SK-N-SH (cell line): Measurements from ENCODE around the gene NT5DC2. TPM values are rescaled to one million over a fixed set of nuclear protein-coding genes. Genes with fewer than 3 reads are reported as not detected.
A peak's percentile ranks its signal among the peaks of the same experiment; 100 is the strongest.

Experiments used
- CTCF ChIA-PET: fragments of 300-600, 350-600 bp; formaldehyde crosslinking; extraction: SDS; loops from one replicate; lab custom pipeline; 2021; lab: Yijun Ruan, JAX
- POLR2A ChIA-PET: fragments of 350-600 bp; sonication (Branson Sonifier 250); formaldehyde crosslinking; extraction: SDS; loops from one replicate; lab custom pipeline; 2020; ENCODE audit warnings: antibody characterized with exemption, inconsistent platforms; lab: Yijun Ruan, JAX
- DNase-seq: peaks from one replicate; pipeline ENCODE4 v3.0.0; 2012
- H2AFZ ChIP-seq: fragments of 200-600 bp; sonication (generic); 2 replicates; pipeline ENCODE4 v1.8.1; 2016; ENCODE audit warnings: antibody characterized with exemption, mild to moderate bottlenecking, low read depth
- H3F3A ChIP-seq: fragments of 200-600 bp; sonication (generic); replicated peaks from 2 replicates; pipeline ENCODE3; 2016; ENCODE audit warnings: antibody characterized with exemption, mild to moderate bottlenecking; ENCODE audit not compliant: insufficient read depth
- H3K27ac ChIP-seq, 2 experiments: fragments of 200-500 bp in 1 of 2; fragments of 200-600 bp in 1 of 2; sonication (Bioruptor generic) in 1 of 2; sonication (generic), shearing (Covaris generic) in 1 of 2; 2 replicates each; pipeline versions ENCODE4 v1.5.1 to v1.6.1; 2014 to 2016; ENCODE audit warnings: low read depth in 2 of 2, inconsistent platforms in 1 of 2, low read length in 1 of 2, mild to moderate bottlenecking in 1 of 2, mixed read lengths in 1 of 2
- H3K27me3 ChIP-seq: fragments of 200-600 bp; sonication (generic), shearing (Covaris generic); 2 replicates; pipeline ENCODE4 v1.6.1; 2016; ENCODE audit warnings: mixed run types; ENCODE audit not compliant: insufficient read depth
- H3K36me3 ChIP-seq, 2 experiments: fragments of 200-500 bp in 1 of 2; fragments of 200-600 bp in 1 of 2; sonication (Bioruptor generic) in 1 of 2; sonication (generic) in 1 of 2; replicated peaks in 1 of 2; 2 replicates each; pipeline versions ENCODE3 to v1.5.1; 2014 to 2016; ENCODE audit warnings: low read length in 1 of 2, mild to moderate bottlenecking in 1 of 2; ENCODE audit not compliant: insufficient read depth in 2 of 2, control insufficient read depth in 1 of 2
- H3K4me1 ChIP-seq, 2 experiments: fragments of 200-500 bp in 1 of 2; fragments of 200-600 bp in 1 of 2; sonication (Bioruptor generic) in 1 of 2; sonication (generic), shearing (Covaris generic) in 1 of 2; 2 replicates each; pipeline versions ENCODE4 v1.5.1 to v1.6.1; 2014 to 2016; ENCODE audit warnings: low read depth in 1 of 2, low read length in 1 of 2, mixed run types in 1 of 2; ENCODE audit not compliant: insufficient read depth in 2 of 2, control insufficient read depth in 1 of 2
- H3K4me2 ChIP-seq: fragments of 200-600 bp; sonication (generic), shearing (Covaris generic); 2 replicates; pipeline ENCODE4 v1.6.1; 2017; ENCODE audit warnings: mixed run types
- H3K4me3 ChIP-seq, 2 experiments: fragments of 200-500 bp in 1 of 2; fragments of 200-600 bp in 1 of 2; sonication (Bioruptor generic) in 1 of 2; sonication (generic), shearing (Covaris generic) in 1 of 2; 2 replicates each; pipeline versions ENCODE4 v1.5.1 to v1.8.1; 2014 to 2016; ENCODE audit warnings: low read depth in 2 of 2, inconsistent platforms in 1 of 2, low read length in 1 of 2, mild to moderate bottlenecking in 1 of 2, mixed read lengths in 1 of 2, moderate library complexity in 1 of 2
- H3K79me2 ChIP-seq: fragments of 200-600 bp; sonication (generic); 2 replicates; pipeline ENCODE4 v1.8.1; 2017; ENCODE audit warnings: mild to moderate bottlenecking; ENCODE audit not compliant: insufficient read depth
- H3K9ac ChIP-seq: fragments of 200-600 bp; sonication (generic); 2 replicates; pipeline ENCODE4 v1.6.1; 2017; ENCODE audit warnings: mixed run types
- H3K9me2 ChIP-seq: fragments of 200-600 bp; sonication (generic); 2 replicates; pipeline ENCODE4 v1.6.1; 2017; ENCODE audit warnings: mixed run types
- H3K9me3 ChIP-seq: fragments of 200-600 bp; sonication (generic); 2 replicates; pipeline ENCODE4 v1.6.1; 2017; ENCODE audit warnings: mixed run types, mild to moderate bottlenecking, moderate library complexity
- H4K20me1 ChIP-seq: fragments of 200-600 bp; sonication (generic); 2 replicates; pipeline ENCODE4 v1.6.1; 2017; ENCODE audit warnings: mild to moderate bottlenecking, mixed run types; ENCODE audit not compliant: insufficient read depth
- ELF1 ChIP-seq: IDR thresholded peaks from 2 replicates; pipeline ENCODE4 v1.4.0; 2012
- EP300 ChIP-seq, 2 experiments: IDR thresholded peaks; 2 replicates each; pipeline versions ENCODE4 v1.4.0 to v1.6.1; 2012; ENCODE audit warnings: borderline replicate concordance in 1 of 2, low read depth in 1 of 2, low read length in 1 of 2
- EZH2phosphoT487 ChIP-seq: fragments of 200-600 bp; sonication (generic); IDR thresholded peaks from 2 replicates; pipeline ENCODE4 v1.6.1; 2017; ENCODE audit warnings: low read depth, mixed run types, mild to moderate bottlenecking, antibody characterized with exemption, moderate library complexity, borderline replicate concordance
- JUND ChIP-seq: IDR thresholded peaks from 2 replicates; pipeline ENCODE4 v1.4.0; 2012
- NFIC ChIP-seq: IDR thresholded peaks from 2 replicates; pipeline ENCODE4 v1.4.0; 2012; ENCODE audit warnings: borderline replicate concordance
- NRF1 ChIP-seq: IDR thresholded peaks from 2 replicates; pipeline ENCODE4 v1.6.1; 2012; ENCODE audit warnings: low read depth, mild to moderate bottlenecking, low read length
- RCOR1 ChIP-seq: fragments of 150-350 bp; IDR thresholded peaks from 2 replicates; pipeline ENCODE4 v1.6.1; 2017; ENCODE audit warnings: antibody characterized with exemption, low read length
- RFX5 ChIP-seq: IDR thresholded peaks from 2 replicates; pipeline ENCODE4 v1.6.1; 2012; ENCODE audit warnings: mild to moderate bottlenecking, improper control_type of control experiment, low read length
- RXRA ChIP-seq: IDR thresholded peaks from 2 replicates; pipeline ENCODE4 v1.4.0; 2012; ENCODE audit warnings: low read depth, mild to moderate bottlenecking, borderline replicate concordance
- SIN3A ChIP-seq: IDR thresholded peaks from 2 replicates; pipeline ENCODE4 v1.6.1; 2012; ENCODE audit warnings: low read depth, mild to moderate bottlenecking, low read length, moderate library complexity, borderline replicate concordance
- SMC3 ChIP-seq: IDR thresholded peaks from 2 replicates; pipeline ENCODE4 v1.6.1; 2012; ENCODE audit warnings: low read depth, low read length, improper control_type of control experiment
- USF1 ChIP-seq: IDR thresholded peaks from 2 replicates; pipeline ENCODE4 v1.4.0; 2012; ENCODE audit warnings: low read depth, borderline replicate concordance
- WGBS: methylation state at CpG from one replicate; pipeline ENCODE4 v1.1.6; 2017; ENCODE audit warnings: low lambda C conversion rate; 5-methylcytosine and 5-hydroxymethylcytosine counted together
- polyA plus RNA-seq, 3 experiments: library from polyadenylated mRNA; depleted of rRNA; stranded (reverse); fragments of >200 nt; gene quantifications; 2 replicates each; pipeline ENCODE4 v1.2.3, GENCODE V29; 2012

The NT5DC2 gene
- polyA plus RNA-seq, 1 of the 3 experiments (the other 2 are of a cell fraction): 113 TPM

GRCh38 chr3:52524258-52524751 is 9.4 kb downstream of the NT5DC2 start:
- Histone ChIP-seq H3K9ac (no peak overlapping the region), H3K4me3 (no peak overlapping the region; a peak in 1 of 4 replicates), H3K79me2 (peaks cover 4% of the 10 kb centered on the region; the same call in 1 of the 2 replicates), H3K4me1 (peaks cover 0 to 48% of the 10 kb centered on the region in 2 experiments; a peak in 1 of 4 replicates), H3F3A (no peaks in the 10 kb centered on the region), H3K27me3 (no peaks in the 10 kb centered on the region), H4K20me1 (no peaks in the 10 kb centered on the region; the same call in 1 of the 2 replicates), H3K9me2 (no peaks in the 10 kb centered on the region), H3K27ac (peak overlapping the region in 1 of 2 experiments; percentile 8; a peak in 1 of 4 replicates), H3K4me2 (no peak overlapping the region), H3K36me3 (peaks cover 19 to 50% of the 10 kb centered on the region in 2 experiments), H3K9me3 (no peaks in the 10 kb centered on the region), H2AFZ (no peak overlapping the region)
- DNase-seq: no peak
- TF ChIP-seq JUND (no peak), RXRA (no peak), EZH2phosphoT487 (no peak), ELF1 (no peak), USF1 (no peak), EP300 (IDR thresholded peaks at IDR 0.05; ENCODE audit: borderline replicate concordance in 1 of 2, low read depth in 1 of 2, low read length in 1 of 2) (no peak), SMC3 (no peak), NRF1 (no peak), SIN3A (no peak)
- 92% methylated on average over 17 of the region's 18 CpGs for WGBS
- CTCF ChIA-PET: no interaction called here
- POLR2A ChIA-PET: interaction anchor here (0.7 kb wide), 1 partner anchor 9 kb away, joined by 4 read pairs; no protein-coding TSS in a partner anchor

GRCh38 chr3:52523386-52524257 is 10.0 kb downstream of the NT5DC2 start:
- ChIA-PET CTCF (interaction anchor here (1.6 kb wide), 1 partner anchor 52 kb away, joined by 7 read pairs; no protein-coding TSS in a partner anchor), POLR2A (no interaction called here)
- DNase-seq: peak; percentile 24
- H3K4me2 ChIP-seq: no peak overlapping the region
- H3K36me3 ChIP-seq: peaks cover 14 to 43% of the 10 kb centered on the region in 2 experiments
- H3K4me1 ChIP-seq: peaks cover 0 to 42% of the 10 kb centered on the region in 2 experiments; a peak in 1 of 4 replicates
- H3K79me2 ChIP-seq: no peaks in the 10 kb centered on the region
- 91% methylated on average over 11 of the region's 26 CpGs for WGBS
- no peaks in the 10 kb centered on the region for H3K9me2 ChIP-seq
- H3K27me3 ChIP-seq: no peaks in the 10 kb centered on the region
- H2AFZ ChIP-seq: no peak overlapping the region
- H3K4me3 ChIP-seq: no peak overlapping the region
- H4K20me1 ChIP-seq: no peaks in the 10 kb centered on the region
- H3K9me3 ChIP-seq: no peaks in the 10 kb centered on the region
- no peak overlapping the region; a peak in 1 of 4 replicates for H3K27ac ChIP-seq
- TF ChIP-seq RCOR1: no peak
- no peak for TF ChIP-seq RFX5
- TF ChIP-seq SMC3: no peak
- TF ChIP-seq EP300 (IDR thresholded peaks at IDR 0.05; ENCODE audit: borderline replicate concordance in 1 of 2, low read depth in 1 of 2, low read length in 1 of 2): no peak
- no peak for TF ChIP-seq NFIC
- no peak overlapping the region for H3K9ac ChIP-seq
- no peaks in the 10 kb centered on the region for H3F3A ChIP-seq
